GM18505 (cell line): ENCODE results near the gene ZNF629.

ENCODE experiments used
- ATAC-seq: cut with Tn5 transposase; IDR thresholded peaks from one replicate; pipeline ENCODE4 v1.9.1; 2021; ENCODE audit not compliant: unreplicated experiment
- POLR2A ChIP-seq: IDR thresholded peaks from 4 replicates; pipeline ENCODE4 v1.6.1; 2011; ENCODE audit warnings: borderline replicate concordance; ENCODE audit not compliant: insufficient read depth, insufficient read length; ENCODE audit errors: extremely low read depth

ZNF629 gene

GRCh38 chr16:30766206-30766932, 20.6 kb downstream of the ZNF629 start:
- TF ChIP-seq POLR2A, result no peak
- no peak for ATAC-seq

DNA sequence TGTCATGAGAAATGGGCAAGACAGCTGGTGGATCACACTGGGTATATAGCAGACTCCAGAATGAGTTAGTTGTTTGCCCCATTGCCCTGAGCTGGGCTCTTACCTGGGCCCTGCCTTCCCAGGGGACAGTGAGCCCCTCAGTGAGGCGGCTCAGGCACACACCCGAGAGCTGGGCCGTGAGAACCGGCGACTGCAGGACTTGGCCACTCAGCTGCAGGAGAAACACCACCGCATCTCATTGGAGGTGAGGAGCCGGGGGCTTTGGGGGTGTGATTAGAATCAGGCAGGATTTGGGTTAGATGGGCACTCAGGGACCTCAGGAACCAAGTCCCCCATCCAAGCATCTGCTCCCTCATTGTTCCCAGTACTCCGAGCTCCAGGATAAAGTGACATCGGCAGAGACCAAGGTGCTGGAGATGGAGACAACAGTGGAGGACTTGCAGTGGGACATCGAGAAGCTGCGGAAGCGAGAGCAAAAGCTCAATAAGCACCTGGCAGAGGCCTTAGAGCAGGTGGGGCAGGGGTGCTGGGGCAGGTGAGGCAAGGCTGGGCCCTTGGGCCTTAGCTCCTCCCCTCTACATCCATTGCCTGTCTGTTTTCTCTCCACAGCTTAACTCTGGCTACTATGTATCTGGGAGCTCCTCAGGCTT, 22.1 kb downstream of the ZNF629 start:
- TF ChIP-seq POLR2A, result no peak
- no peak for ATAC-seq

DNA sequence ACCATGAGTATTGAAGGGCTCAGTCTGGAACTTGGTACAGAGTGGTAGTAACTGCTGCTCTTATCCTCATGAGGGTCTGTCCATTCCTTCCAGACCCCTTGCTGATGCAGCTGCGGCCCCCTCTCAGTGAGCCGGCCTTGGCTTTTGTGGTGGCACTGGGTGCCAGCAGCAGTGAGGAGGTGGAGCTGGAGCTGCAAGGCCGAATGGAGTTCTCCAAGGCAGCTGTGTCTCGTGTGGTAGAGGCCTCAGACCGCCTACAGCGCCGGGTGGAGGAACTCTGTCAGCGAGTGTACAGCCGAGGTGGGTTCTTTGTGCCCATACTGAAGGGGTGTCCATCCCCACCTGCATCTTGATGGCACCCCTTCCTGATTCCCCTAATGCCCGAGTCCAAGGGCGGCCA, 22.9 kb downstream of the ZNF629 start:
- no peak for TF ChIP-seq POLR2A
- ATAC-seq, result no peak

GRCh38 chr16:30762991-30763725, 23.8 kb downstream of the ZNF629 start:
- ATAC-seq, result no peak
- TF ChIP-seq POLR2A, result no peak

GRCh38 chr16:30761928-30762902, 24.8 kb downstream of the ZNF629 start, which contains the start of the genes CFAP119 and RNF40:
CFAP119 (minus strand) TSS chr16:30762062; CDS start chr16:30761748, 314 bp downstream.
RNF40 (plus strand) TSS chr16:30762322; CDS start chr16:30762546, 224 bp downstream.
- TF ChIP-seq POLR2A, result peak; percentile 92
- peak; percentile 80 for ATAC-seq

DNA sequence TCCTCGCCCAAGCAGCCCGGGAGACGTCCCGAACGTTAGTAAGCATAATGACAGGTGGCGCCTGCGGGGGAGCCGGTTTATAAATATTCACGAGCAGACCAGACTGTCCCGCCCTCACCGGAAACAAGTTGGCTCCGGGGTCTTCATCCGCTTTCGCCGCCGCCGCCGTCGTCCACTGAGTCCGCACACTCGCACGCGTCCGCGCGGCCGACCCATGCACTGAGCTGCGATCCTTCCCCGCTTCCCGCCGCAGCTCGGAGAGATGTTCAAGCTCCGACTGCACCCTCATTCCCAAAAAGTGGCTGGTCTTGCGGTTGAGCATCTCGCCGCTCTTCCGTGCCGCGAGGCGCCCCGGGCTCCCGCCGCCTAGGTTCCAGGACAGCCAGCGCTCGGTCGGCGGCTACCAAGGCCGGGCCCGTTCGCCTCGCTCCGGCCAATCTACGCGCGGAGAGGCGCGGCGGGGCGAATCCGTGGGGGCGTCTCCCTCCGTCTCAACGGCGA, 25.5 kb downstream of the ZNF629 start:
- peak; percentile 21 for TF ChIP-seq POLR2A
- ATAC-seq, result peak; percentile 23

DNA sequence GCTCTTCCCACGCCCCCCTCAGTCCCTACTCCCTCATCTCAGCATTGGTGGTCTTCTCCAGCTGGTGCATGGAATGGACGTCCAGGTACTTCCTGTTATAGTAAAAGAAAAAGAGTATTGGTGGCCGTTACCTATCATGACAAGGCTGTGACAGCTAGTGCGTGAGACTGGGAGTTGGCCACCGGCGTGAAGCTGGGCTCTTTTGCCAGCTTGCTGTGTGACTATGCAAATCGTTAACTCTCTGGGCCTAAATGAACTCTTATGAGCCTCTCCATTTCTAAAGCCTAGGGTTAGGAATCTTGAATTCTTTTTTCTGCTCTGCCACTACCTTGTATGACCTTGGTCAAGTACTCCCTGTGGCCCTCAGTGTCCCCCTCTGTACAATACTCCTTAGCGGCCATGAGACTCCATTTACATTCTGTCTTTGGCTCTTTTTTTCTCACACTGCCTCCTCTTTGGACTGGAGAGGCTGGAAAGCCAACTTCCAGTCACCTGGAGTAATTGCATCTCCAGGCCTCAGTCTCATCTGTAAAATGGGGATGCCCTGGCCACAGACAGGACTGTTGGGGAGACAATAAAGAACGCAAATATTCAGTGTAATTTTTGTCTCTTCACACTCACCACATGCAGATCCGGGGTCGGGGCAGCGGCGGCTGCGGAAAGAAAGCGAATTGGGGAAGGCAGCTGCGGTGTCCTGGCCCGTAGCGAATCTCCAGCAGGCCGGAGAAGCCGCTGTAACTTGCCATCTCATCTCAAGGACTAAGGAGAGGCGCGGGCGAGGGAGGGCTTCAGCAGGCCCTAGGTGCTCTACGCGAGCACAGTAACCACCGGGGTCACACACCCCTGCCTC, 26.2 kb downstream of the ZNF629 start:
- no peak for TF ChIP-seq POLR2A
- ATAC-seq, result no peak

- no peak for TF ChIP-seq POLR2A
- ATAC-seq, result no peak
Observed at GRCh38 chr16:30760001-30760559, 26.9 kb downstream of the ZNF629 start.

DNA sequence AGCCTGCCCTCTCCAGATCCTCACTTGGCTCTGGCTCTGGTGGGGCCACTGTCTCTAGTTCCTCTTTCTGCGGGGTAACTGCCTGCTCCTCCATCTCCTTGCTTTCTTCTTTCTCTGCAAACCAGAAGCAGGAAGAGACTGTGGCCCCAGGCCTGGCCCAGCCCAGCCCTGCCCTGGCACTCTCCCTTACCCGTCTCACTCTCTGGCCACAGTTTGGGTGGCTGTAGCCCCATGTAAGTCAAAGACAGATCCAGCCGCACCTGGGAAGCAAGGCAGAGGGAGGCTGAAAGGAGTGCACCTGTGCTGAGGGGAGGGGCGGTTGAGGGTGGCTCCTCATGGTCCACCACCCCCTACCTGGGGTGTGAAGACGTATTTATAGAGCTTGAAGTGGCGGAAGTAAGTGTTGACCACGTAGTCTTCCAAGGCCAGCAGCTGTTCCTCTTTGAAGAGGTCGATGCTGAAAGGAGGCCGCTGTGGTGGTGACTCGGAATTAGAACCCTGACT, 28.0 kb downstream of the ZNF629 start:
- no peak for TF ChIP-seq POLR2A
- no peak for ATAC-seq

DNA sequence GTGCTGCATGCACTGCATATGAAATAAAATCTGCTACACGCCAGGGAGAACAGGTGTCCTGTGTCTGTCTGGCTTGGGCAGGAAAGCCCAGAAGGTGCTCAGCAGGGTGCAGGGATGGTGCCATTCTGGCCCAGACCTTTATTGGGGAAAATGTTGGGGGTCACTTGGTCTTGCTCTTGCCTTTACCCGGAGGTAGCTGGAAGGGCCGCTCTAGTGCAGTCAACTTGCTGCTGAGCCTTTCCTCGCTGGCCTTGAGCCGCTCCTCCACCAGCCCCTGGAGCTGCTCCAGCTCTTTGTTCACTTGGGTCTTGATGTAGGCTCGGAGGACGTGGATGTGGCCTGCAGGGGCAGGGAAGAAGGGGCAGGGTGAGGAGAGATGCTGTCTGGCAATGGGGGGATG, 29.7 kb downstream of the ZNF629 start:
- no peak for TF ChIP-seq POLR2A

DNA sequence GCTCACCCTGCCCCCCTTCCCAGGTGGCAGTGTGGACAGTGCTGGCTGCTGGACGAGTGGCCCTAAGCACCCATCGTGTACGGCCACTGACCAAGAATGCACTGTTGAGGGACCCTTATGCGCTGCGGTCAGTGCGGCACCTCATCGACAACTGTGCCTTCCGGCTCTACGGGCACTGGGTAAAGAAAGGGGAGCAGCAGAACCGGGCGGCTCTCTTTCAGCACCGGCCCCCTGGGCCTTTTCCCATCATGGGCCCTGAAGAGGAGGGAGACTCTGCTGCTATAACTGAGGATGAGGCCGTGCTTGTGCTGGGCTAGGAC, 30.3 kb downstream of the ZNF629 start:
- TF ChIP-seq POLR2A, result no peak
- ATAC-seq, result no peak

More for the DNA sequence above, 29.7 kb downstream of the ZNF629 start:
- no peak for ATAC-seq

DNA sequence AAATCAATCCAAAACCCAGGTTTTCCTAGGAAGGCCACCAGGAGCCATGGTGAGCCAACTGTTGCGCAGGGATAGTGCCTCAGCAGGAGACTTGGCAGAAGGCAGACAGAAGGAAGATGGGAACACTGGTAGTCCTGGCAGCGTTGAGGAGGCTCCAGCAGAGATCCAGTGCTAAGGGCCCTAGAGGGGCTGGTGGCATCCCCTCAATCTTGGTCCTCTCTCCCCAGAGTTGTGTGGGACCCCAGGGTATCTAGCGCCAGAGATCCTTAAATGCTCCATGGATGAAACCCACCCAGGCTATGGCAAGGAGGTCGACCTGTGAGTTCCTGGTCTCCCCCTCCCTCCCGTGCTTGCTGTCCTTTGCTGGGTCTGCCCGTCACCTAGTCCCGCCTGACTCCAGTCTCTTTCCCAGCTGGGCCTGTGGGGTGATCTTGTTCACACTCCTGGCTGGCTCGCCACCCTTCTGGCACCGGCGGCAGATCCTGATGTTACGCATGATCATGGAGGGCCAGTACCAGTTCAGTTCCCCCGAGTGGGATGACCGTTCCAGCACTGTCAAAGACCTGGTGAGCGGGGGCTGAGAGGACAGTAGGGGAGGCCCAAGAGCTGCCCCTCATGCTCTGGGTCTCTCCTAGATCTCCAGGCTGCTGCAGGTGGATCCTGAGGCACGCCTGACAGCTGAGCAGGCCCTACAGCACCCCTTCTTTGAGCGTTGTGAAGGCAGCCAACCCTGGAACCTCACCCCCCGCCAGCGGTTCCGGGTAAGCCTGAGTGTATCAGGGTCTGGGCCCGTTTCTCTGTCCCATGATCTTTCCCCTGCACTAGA, 30.8 kb downstream of the ZNF629 start:
- no peak for TF ChIP-seq POLR2A

More for the DNA sequence above, 30.8 kb downstream of the ZNF629 start:
- no peak for ATAC-seq
